ENCODE results near the gene CERS3.

DNA sequence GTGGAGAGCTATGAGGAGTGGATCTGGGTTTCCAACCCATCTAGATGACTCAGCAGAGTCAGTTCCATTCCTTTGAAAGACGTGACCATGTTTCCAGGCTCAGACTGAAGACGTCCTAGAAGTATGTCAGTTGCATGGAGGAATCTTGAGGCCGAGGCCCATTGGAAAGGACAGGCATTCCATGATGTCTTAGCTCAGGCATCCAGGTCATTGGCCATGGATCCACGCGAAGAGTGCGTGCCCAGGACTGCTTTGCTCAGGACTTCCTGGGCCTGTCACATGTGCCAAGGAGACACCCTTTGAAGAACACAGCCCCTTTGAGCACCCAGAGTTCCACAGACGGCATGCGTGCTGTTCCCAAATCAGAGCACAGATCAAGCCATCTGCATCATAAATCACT is 94.7 kb downstream of the CERS3 start:
- TF ChIP-seq, protein P1, sequence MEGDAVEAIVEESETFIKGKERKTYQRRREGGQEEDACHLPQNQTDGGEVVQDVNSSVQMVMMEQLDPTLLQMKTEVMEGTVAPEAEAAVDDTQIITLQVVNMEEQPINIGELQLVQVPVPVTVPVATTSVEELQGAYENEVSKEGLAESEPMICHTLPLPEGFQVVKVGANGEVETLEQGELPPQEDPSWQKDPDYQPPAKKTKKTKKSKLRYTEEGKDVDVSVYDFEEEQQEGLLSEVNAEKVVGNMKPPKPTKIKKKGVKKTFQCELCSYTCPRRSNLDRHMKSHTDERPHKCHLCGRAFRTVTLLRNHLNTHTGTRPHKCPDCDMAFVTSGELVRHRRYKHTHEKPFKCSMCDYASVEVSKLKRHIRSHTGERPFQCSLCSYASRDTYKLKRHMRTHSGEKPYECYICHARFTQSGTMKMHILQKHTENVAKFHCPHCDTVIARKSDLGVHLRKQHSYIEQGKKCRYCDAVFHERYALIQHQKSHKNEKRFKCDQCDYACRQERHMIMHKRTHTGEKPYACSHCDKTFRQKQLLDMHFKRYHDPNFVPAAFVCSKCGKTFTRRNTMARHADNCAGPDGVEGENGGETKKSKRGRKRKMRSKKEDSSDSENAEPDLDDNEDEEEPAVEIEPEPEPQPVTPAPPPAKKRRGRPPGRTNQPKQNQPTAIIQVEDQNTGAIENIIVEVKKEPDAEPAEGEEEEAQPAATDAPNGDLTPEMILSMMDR (conservative IDR thresholded peaks at IDR 0.05; ENCODE audit: low read depth, low read length), result no peak
- no peak for TF ChIP-seq EZH2 (IDR thresholded peaks at IDR 0.05; ENCODE audit: borderline replicate concordance, low read depth, low read length, poor library complexity, severe bottlenecking)

All from A673 (cell line).